ENCODE data around the gene RGP1.

DNA sequence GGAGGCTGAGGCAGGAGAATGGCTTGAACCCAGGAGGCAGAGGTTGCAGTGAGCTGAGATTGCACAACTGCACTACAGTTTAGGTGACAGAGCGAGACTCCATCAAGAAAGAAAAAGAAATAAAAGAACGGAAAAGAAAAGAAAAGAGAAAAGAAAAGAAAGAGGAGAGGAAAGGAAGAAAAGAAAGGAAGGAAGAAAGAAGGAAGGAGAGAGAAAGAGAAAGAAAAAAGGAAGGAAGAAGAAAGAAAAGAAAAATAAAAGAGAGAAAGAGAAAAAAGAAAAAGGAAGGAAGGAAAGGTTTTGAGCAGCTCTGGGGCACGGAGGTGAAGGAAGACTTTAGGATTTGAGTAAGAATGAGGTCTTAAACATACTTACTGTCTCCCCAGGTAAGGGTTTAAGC is 35.5 kb upstream of the RGP1 start:
- TF ChIP-seq, protein P1, sequence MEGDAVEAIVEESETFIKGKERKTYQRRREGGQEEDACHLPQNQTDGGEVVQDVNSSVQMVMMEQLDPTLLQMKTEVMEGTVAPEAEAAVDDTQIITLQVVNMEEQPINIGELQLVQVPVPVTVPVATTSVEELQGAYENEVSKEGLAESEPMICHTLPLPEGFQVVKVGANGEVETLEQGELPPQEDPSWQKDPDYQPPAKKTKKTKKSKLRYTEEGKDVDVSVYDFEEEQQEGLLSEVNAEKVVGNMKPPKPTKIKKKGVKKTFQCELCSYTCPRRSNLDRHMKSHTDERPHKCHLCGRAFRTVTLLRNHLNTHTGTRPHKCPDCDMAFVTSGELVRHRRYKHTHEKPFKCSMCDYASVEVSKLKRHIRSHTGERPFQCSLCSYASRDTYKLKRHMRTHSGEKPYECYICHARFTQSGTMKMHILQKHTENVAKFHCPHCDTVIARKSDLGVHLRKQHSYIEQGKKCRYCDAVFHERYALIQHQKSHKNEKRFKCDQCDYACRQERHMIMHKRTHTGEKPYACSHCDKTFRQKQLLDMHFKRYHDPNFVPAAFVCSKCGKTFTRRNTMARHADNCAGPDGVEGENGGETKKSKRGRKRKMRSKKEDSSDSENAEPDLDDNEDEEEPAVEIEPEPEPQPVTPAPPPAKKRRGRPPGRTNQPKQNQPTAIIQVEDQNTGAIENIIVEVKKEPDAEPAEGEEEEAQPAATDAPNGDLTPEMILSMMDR (IDR thresholded peaks at IDR 0.05) = no peak
- no peak for TF ChIP-seq POLR2A (IDR thresholded peaks at IDR 0.05)

All from adrenal gland (tissue), 5 donors.